ENCODE data around the gene SPTBN5.

- TF ChIP-seq POLR2A (IDR thresholded peaks at IDR 0.05; ENCODE audit: low read depth, low read length) (no peak), POLR2AphosphoS5 (IDR thresholded peaks at IDR 0.05; ENCODE audit: low read depth, low read length) (no peak)
Observed at GRCh38 chr15:41886741-41887140, 7.1 kb downstream of the SPTBN5 start.
